ENCODE data around the gene SART1. TPM values are rescaled to one million over a fixed set of nuclear protein-coding genes. Genes with fewer than 3 reads are reported as not detected.

SART1 gene
- total RNA-seq, 1 experiment from 2014 or later: 240 TPM

- DNase-seq (no peak), ATAC-seq (no peak)
- CTCF ChIA-PET: no interaction called here
- H3F3A ChIP-seq (ENCODE audit: low read length, unreplicated experiment): peaks cover 4% of the 10 kb centered on the region
- no peaks in the 10 kb centered on the region for H4K20me1 ChIP-seq (ENCODE audit: low read length)
- H3K9me2 ChIP-seq (replicated peaks; ENCODE audit: low read length): no peaks in the 10 kb centered on the region
- H3K9me3 ChIP-seq (ENCODE audit: low read length): no peaks in the 10 kb centered on the region
- no peak overlapping the region for H3K9ac ChIP-seq (ENCODE audit: low read length)
- no peaks in the 10 kb centered on the region for H3K79me2 ChIP-seq (ENCODE audit: low read length)
- no peak overlapping the region for H2AFZ ChIP-seq (ENCODE audit: low read length)
- no peaks in the 10 kb centered on the region for H3K27me3 ChIP-seq (ENCODE audit: low read length)
- POLR2A ChIA-PET (ENCODE audit: unreplicated experiment): interaction anchor here (0.6 kb wide), 1 partner anchor 1092 kb away, joined by 17 read pairs; no protein-coding TSS in a partner anchor
- no TSS peak for BruUV-seq (replicated peaks)
- no peak overlapping the region for H3K27ac ChIP-seq (ENCODE audit: low read length)
- intact Hi-C loops (cut with micrococcal nuclease): no loop called here
- H3K4me1 ChIP-seq (ENCODE audit: insufficient read depth, low read length): no peaks in the 10 kb centered on the region
- no peak overlapping the region for H3K4me3 ChIP-seq (ENCODE audit: low read length)
- H3K4me2 ChIP-seq (ENCODE audit: low read length): no peak overlapping the region
- H3K36me3 ChIP-seq (ENCODE audit: low read depth, low read length): peaks cover 7% of the 10 kb centered on the region
- TF ChIP-seq EZH2phosphoT487 (IDR thresholded peaks at IDR 0.05; ENCODE audit: borderline replicate concordance, low read length) (no peak), EZH2 (IDR thresholded peaks at IDR 0.05; ENCODE audit: low read length, unreplicated experiment) (no peak), CTCF (conservative IDR thresholded peaks at IDR 0.05; ENCODE audit: low read depth, low read length) (no peak)
Measured at GRCh38 chr11:65992056-65992455, 30.5 kb downstream of the SART1 start.

GRCh38 chr11:65997286-65997685, 35.8 kb downstream of the SART1 start:
- Histone ChIP-seq H3K9ac (ENCODE audit: low read length) (no peak overlapping the region), H3K36me3 (ENCODE audit: low read depth, low read length) (peaks cover 38% of the 10 kb centered on the region), H3K4me3 (ENCODE audit: low read length) (no peak overlapping the region), H3K9me2 (replicated peaks; ENCODE audit: low read length) (no peaks in the 10 kb centered on the region), H3K9me3 (ENCODE audit: low read length) (no peaks in the 10 kb centered on the region), H3K4me2 (ENCODE audit: low read length) (no peak overlapping the region), H3F3A (ENCODE audit: low read length, unreplicated experiment) (no peaks in the 10 kb centered on the region), H2AFZ (ENCODE audit: low read length) (no peak overlapping the region), H3K79me2 (ENCODE audit: low read length) (peaks cover 35% of the 10 kb centered on the region), H3K27ac (ENCODE audit: low read length) (no peak overlapping the region), H4K20me1 (ENCODE audit: low read length) (no peaks in the 10 kb centered on the region), H3K27me3 (ENCODE audit: low read length) (no peaks in the 10 kb centered on the region), H3K4me1 (ENCODE audit: insufficient read depth, low read length) (peaks cover 8% of the 10 kb centered on the region)
- intact Hi-C loops (cut with micrococcal nuclease): no loop called here
- no TSS peak for BruUV-seq (replicated peaks)
- no peak for ATAC-seq
- ChIA-PET CTCF (no interaction called here), POLR2A (ENCODE audit: unreplicated experiment) (no interaction called here)
- TF ChIP-seq CTCF (conservative IDR thresholded peaks at IDR 0.05; ENCODE audit: low read depth, low read length) (no peak), EZH2phosphoT487 (IDR thresholded peaks at IDR 0.05; ENCODE audit: borderline replicate concordance, low read length) (no peak), EZH2 (IDR thresholded peaks at IDR 0.05; ENCODE audit: low read length, unreplicated experiment) (no peak)
- no peak for DNase-seq

GRCh38 chr11:66001942-66002647, 40.6 kb downstream of the SART1 start, which contains the start of the genes BANF1 and EIF1AD:
BANF1 (plus strand) TSS chr11:66002503; CDS start chr11:66003251, 748 bp downstream.
EIF1AD (minus strand) TSS chr11:66002157; CDS start chr11:66000389, 1,768 bp downstream.
- Histone ChIP-seq H3K79me2 (ENCODE audit: low read length) (peaks cover 56% of the 10 kb centered on the region), H3K4me2 (ENCODE audit: low read length) (peak within 1 kb of the TSS; percentile 87), H3F3A (ENCODE audit: low read length, unreplicated experiment) (peaks cover 9% of the 10 kb centered on the region), H3K9me3 (ENCODE audit: low read length) (no peaks in the 10 kb centered on the region), H3K36me3 (ENCODE audit: low read depth, low read length) (peaks cover 48% of the 10 kb centered on the region), H4K20me1 (ENCODE audit: low read length) (no peaks in the 10 kb centered on the region), H3K9ac (ENCODE audit: low read length) (peak within 1 kb of the TSS; percentile 91), H3K4me1 (ENCODE audit: insufficient read depth, low read length) (peaks cover 14% of the 10 kb centered on the region), H2AFZ (ENCODE audit: low read length) (peak within 1 kb of the TSS; percentile 90), H3K4me3 (ENCODE audit: low read length) (peak within 1 kb of the TSS; percentile 85), H3K9me2 (replicated peaks; ENCODE audit: low read length) (no peaks in the 10 kb centered on the region), H3K27me3 (ENCODE audit: low read length) (no peaks in the 10 kb centered on the region), H3K27ac (ENCODE audit: low read length) (peak within 1 kb of the TSS; percentile 85)
- ChIA-PET CTCF (no interaction called here), POLR2A (ENCODE audit: unreplicated experiment) (interaction anchor here (0.6 kb wide), 1 partner anchor 349 kb away, joined by 3 read pairs; no protein-coding TSS in a partner anchor)
- intact Hi-C loops (cut with micrococcal nuclease): loop anchor here (1.0 to 2.0 kb wide), 3 partner anchors 41 to 51 kb away; partner anchors contain the start of genes SART1 and SF3B2
- no TSS peak for BruUV-seq (replicated peaks)
- ATAC-seq: peak; percentile 74
- TF ChIP-seq EZH2 (IDR thresholded peaks at IDR 0.05; ENCODE audit: low read length, unreplicated experiment): no peak
- TF ChIP-seq EZH2phosphoT487 (IDR thresholded peaks at IDR 0.05; ENCODE audit: borderline replicate concordance, low read length): no peak
- no peak for TF ChIP-seq CTCF (conservative IDR thresholded peaks at IDR 0.05; ENCODE audit: low read depth, low read length)
- peak; percentile 99 for DNase-seq
